Stimulated activated CD8-positive, alpha-beta memory T cell treated with anti-CD3 and anti-CD28 coated beads, Interleukin-4, amount 100 ng/mL, for 4 hours (primary cell): Measurements from ENCODE around the gene PRICKLE4.
"Not testable (repeated sequence)": the region's sequence is repeated elsewhere in the genome, so short reads cannot be mapped to it uniquely, and the experiment has no call there.

ENCODE experiments used
- DNase-seq, 2 donors: peaks; one replicate each; pipeline ENCODE4 v3.0.0-alpha.2; 2020; ENCODE audit warnings: low read depth in 2 of 2, low spot score in 1 of 2

The PRICKLE4 gene

GRCh38 chr6:41791305-41791704, 10.7 kb downstream of the PRICKLE4 start:
- no peak for DNase-seq

- no peak for DNase-seq
Observed at GRCh38 chr6:41791984-41792383, 11.4 kb downstream of the PRICKLE4 start.

- no peak for DNase-seq
Observed at GRCh38 chr6:41796474-41796873, 15.9 kb downstream of the PRICKLE4 start.

GRCh38 chr6:41798901-41799558, 18.4 kb downstream of the PRICKLE4 start:
- no peak for DNase-seq

- DNase-seq = no peak
Observed at GRCh38 chr6:41799559-41799911, 19.0 kb downstream of the PRICKLE4 start.

- no peak for DNase-seq
Observed at GRCh38 chr6:41801380-41801779, 20.8 kb downstream of the PRICKLE4 start.

GRCh38 chr6:41805830-41806774, 25.5 kb downstream of the PRICKLE4 start:
- DNase-seq = no peak

- DNase-seq = no peak
Observed at GRCh38 chr6:41811095-41811494, 30.5 kb downstream of the PRICKLE4 start.

GRCh38 chr6:41811946-41812345, 31.4 kb downstream of the PRICKLE4 start:
- not testable (repeated sequence) for DNase-seq

- DNase-seq = no peak
Observed at GRCh38 chr6:41813469-41813868, 32.9 kb downstream of the PRICKLE4 start.

- DNase-seq = no peak
Observed at GRCh38 chr6:41813956-41814355, 33.4 kb downstream of the PRICKLE4 start.

GRCh38 chr6:41814629-41815028, 34.0 kb downstream of the PRICKLE4 start:
- no peak for DNase-seq

- DNase-seq = no peak
Observed at GRCh38 chr6:41815587-41815986, 35.0 kb downstream of the PRICKLE4 start.

GRCh38 chr6:41818271-41819054, 37.9 kb downstream of the PRICKLE4 start:
- DNase-seq = no peak

GRCh38 chr6:41821266-41821665, 40.7 kb downstream of the PRICKLE4 start:
- no peak for DNase-seq

- no peak for DNase-seq
Observed at GRCh38 chr6:41822021-41822420, 41.4 kb downstream of the PRICKLE4 start.

- no peak for DNase-seq
Observed at GRCh38 chr6:41823178-41823577, 42.6 kb downstream of the PRICKLE4 start.

- no peak for DNase-seq
Observed at GRCh38 chr6:41824571-41825569, 44.3 kb downstream of the PRICKLE4 start.

- no peak for DNase-seq
Observed at GRCh38 chr6:41826343-41827022, 45.9 kb downstream of the PRICKLE4 start.

GRCh38 chr6:41832263-41832662, 51.7 kb downstream of the PRICKLE4 start:
- DNase-seq = no peak
